HL-60 (cell line): ENCODE results near the gene GPER1.

Experiments used
- POLR2AphosphoS5 ChIP-seq: IDR thresholded peaks from 2 replicates; pipeline ENCODE4 v1.6.1; 2012; ENCODE audit warnings: low read depth
- SPI1 ChIP-seq: IDR thresholded peaks from 2 replicates; pipeline ENCODE4 v1.6.1; 2012; ENCODE audit warnings: low read depth, mild to moderate bottlenecking, borderline replicate concordance
- TF ChIP-seq, protein P1 (sequence below): IDR thresholded peaks from one replicate; pipeline ENCODE4 v1.5.1; 2011; ENCODE audit warnings: low read length, control low read depth, inconsistent platforms; ENCODE audit not compliant: insufficient read depth
- TF ChIP-seq, protein P2 (sequence below): IDR thresholded peaks from 2 replicates; pipeline ENCODE4 v1.6.1; 2012; ENCODE audit warnings: low read depth; ENCODE audit not compliant: insufficient replicate concordance

DNA sequence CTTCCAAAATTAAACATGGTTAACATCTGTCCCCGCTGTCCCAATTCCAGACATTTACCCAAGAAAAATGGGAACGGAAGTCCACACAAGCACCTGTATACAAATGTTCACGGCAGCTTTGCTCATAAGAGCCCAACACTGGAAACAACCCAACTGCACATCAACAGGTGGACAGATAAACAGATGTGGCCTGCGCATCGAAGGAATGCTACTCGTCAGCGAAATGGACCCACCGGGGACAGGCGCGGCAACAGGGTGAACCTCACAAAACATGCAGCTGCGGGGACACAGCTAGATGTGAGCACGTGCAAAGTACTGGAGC is 22.7 kb upstream of the GPER1 start:
- TF ChIP-seq, protein P1, sequence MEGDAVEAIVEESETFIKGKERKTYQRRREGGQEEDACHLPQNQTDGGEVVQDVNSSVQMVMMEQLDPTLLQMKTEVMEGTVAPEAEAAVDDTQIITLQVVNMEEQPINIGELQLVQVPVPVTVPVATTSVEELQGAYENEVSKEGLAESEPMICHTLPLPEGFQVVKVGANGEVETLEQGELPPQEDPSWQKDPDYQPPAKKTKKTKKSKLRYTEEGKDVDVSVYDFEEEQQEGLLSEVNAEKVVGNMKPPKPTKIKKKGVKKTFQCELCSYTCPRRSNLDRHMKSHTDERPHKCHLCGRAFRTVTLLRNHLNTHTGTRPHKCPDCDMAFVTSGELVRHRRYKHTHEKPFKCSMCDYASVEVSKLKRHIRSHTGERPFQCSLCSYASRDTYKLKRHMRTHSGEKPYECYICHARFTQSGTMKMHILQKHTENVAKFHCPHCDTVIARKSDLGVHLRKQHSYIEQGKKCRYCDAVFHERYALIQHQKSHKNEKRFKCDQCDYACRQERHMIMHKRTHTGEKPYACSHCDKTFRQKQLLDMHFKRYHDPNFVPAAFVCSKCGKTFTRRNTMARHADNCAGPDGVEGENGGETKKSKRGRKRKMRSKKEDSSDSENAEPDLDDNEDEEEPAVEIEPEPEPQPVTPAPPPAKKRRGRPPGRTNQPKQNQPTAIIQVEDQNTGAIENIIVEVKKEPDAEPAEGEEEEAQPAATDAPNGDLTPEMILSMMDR = no peak
- TF ChIP-seq POLR2AphosphoS5 = no peak
- TF ChIP-seq, protein P2, sequence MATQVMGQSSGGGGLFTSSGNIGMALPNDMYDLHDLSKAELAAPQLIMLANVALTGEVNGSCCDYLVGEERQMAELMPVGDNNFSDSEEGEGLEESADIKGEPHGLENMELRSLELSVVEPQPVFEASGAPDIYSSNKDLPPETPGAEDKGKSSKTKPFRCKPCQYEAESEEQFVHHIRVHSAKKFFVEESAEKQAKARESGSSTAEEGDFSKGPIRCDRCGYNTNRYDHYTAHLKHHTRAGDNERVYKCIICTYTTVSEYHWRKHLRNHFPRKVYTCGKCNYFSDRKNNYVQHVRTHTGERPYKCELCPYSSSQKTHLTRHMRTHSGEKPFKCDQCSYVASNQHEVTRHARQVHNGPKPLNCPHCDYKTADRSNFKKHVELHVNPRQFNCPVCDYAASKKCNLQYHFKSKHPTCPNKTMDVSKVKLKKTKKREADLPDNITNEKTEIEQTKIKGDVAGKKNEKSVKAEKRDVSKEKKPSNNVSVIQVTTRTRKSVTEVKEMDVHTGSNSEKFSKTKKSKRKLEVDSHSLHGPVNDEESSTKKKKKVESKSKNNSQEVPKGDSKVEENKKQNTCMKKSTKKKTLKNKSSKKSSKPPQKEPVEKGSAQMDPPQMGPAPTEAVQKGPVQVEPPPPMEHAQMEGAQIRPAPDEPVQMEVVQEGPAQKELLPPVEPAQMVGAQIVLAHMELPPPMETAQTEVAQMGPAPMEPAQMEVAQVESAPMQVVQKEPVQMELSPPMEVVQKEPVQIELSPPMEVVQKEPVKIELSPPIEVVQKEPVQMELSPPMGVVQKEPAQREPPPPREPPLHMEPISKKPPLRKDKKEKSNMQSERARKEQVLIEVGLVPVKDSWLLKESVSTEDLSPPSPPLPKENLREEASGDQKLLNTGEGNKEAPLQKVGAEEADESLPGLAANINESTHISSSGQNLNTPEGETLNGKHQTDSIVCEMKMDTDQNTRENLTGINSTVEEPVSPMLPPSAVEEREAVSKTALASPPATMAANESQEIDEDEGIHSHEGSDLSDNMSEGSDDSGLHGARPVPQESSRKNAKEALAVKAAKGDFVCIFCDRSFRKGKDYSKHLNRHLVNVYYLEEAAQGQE = no peak
- no peak for TF ChIP-seq SPI1
